H9 (cell line): ENCODE results near the gene NLRX1. TPM values are rescaled to one million over a fixed set of nuclear protein-coding genes. Genes with fewer than 3 reads are reported as not detected.

Source experiments
- DNase-seq: peaks from one replicate; pipeline ENCODE4 v3.0.0-alpha.2; 2017
- H2AFZ ChIP-seq: one replicate; pipeline ENCODE4 v1.6.1; 2013; ENCODE audit warnings: mild to moderate bottlenecking, low read length, control low read depth, moderate library complexity
- H2AK5ac ChIP-seq: 2 replicates; pipeline ENCODE4 v1.6.1; 2013; ENCODE audit warnings: low read length, control low read depth, mixed read lengths; ENCODE audit not compliant: insufficient read length
- H2BK120ac ChIP-seq: one replicate; pipeline ENCODE4 v1.6.1; 2013; ENCODE audit warnings: low read depth, mild to moderate bottlenecking, low read length, control low read depth, inconsistent platforms; ENCODE audit not compliant: poor library complexity, severe bottlenecking
- H2BK12ac ChIP-seq: 2 replicates; pipeline ENCODE4 v1.6.1; 2013; ENCODE audit warnings: low read length, control low read depth, mixed read lengths, low read depth; ENCODE audit not compliant: insufficient read length
- H2BK15ac ChIP-seq: 2 replicates; pipeline ENCODE4 v1.6.1; 2013; ENCODE audit warnings: low read depth, low read length, control low read depth
- H2BK20ac ChIP-seq: one replicate; pipeline ENCODE4 v1.6.1; 2013; ENCODE audit warnings: low read depth, mild to moderate bottlenecking, low read length, control low read depth, inconsistent platforms; ENCODE audit not compliant: poor library complexity, severe bottlenecking
- H2BK5ac ChIP-seq: 2 replicates; pipeline ENCODE4 v1.6.1; 2013; ENCODE audit warnings: low read length, control low read depth, mixed read lengths; ENCODE audit not compliant: insufficient read length
- H3K14ac ChIP-seq: 2 replicates; pipeline ENCODE4 v1.6.1; 2013; ENCODE audit warnings: low read length, control low read depth; ENCODE audit not compliant: insufficient read depth
- H3K18ac ChIP-seq: 2 replicates; pipeline ENCODE4 v1.6.1; 2013; ENCODE audit warnings: low read depth, mild to moderate bottlenecking, mixed read lengths, low read length, control low read depth; ENCODE audit not compliant: insufficient read length
- H3K23ac ChIP-seq: 2 replicates; pipeline ENCODE4 v1.6.1; 2013; ENCODE audit warnings: low read length, control low read depth, mixed read lengths, low read depth; ENCODE audit not compliant: insufficient read length
- H3K23me2 ChIP-seq: 2 replicates; pipeline ENCODE4 v1.6.1; 2013; ENCODE audit warnings: low read depth, mild to moderate bottlenecking, mixed read lengths, low read length, control low read depth; ENCODE audit not compliant: insufficient read length, poor library complexity, severe bottlenecking
- H3K27ac ChIP-seq: 2 replicates; pipeline ENCODE4 v1.5.1; 2013; ENCODE audit warnings: low read length, control low read depth, mixed read lengths, low read depth; ENCODE audit not compliant: insufficient read length
- H3K27me3 ChIP-seq: 2 replicates; pipeline ENCODE4 v1.6.1; 2013; ENCODE audit warnings: low read length, control low read depth, inconsistent platforms; ENCODE audit not compliant: insufficient read depth
- H3K4ac ChIP-seq: 2 replicates; pipeline ENCODE4 v1.6.1; 2013; ENCODE audit warnings: low read depth, mild to moderate bottlenecking, control low read depth, inconsistent platforms, low read length, moderate library complexity
- H3K4me1 ChIP-seq: 2 replicates; pipeline ENCODE4 v1.6.1; 2013; ENCODE audit warnings: low read length, control low read depth, inconsistent platforms; ENCODE audit not compliant: insufficient read depth
- H3K4me2 ChIP-seq: 2 replicates; pipeline ENCODE4 v1.6.1; 2013; ENCODE audit warnings: low read length, control low read depth, mixed read lengths; ENCODE audit not compliant: insufficient read length, insufficient read depth
- H3K56ac ChIP-seq: 2 replicates; pipeline ENCODE4 v1.6.1; 2013; ENCODE audit warnings: low read depth, mild to moderate bottlenecking, mixed read lengths, low read length, control low read depth; ENCODE audit not compliant: insufficient read length
- H3K79me1 ChIP-seq: 2 replicates; pipeline ENCODE4 v1.6.1; 2013; ENCODE audit warnings: low read depth, mild to moderate bottlenecking, moderate library complexity, low read length, control low read depth, inconsistent platforms; ENCODE audit not compliant: insufficient read depth, poor library complexity, severe bottlenecking
- H3K79me2 ChIP-seq: 2 replicates; pipeline ENCODE4 v1.6.1; 2013; ENCODE audit warnings: low read length, control low read depth, inconsistent platforms; ENCODE audit not compliant: insufficient read depth
- H3K9ac ChIP-seq: 2 replicates; pipeline ENCODE4 v1.6.1; 2013; ENCODE audit warnings: low read length, control low read depth, mixed read lengths; ENCODE audit not compliant: insufficient read length; ENCODE audit errors: extremely low read depth
- H3K9me3 ChIP-seq: one replicate; pipeline ENCODE4 v1.6.1; 2013; ENCODE audit warnings: low read depth, low read length, inconsistent platforms; ENCODE audit not compliant: control insufficient read depth
- H3T11ph ChIP-seq: one replicate; pipeline ENCODE4 v1.6.1; 2013; ENCODE audit warnings: mild to moderate bottlenecking, low read length, control low read depth, inconsistent platforms
- H4K20me1 ChIP-seq: one replicate; pipeline ENCODE4 v1.6.1; 2013; ENCODE audit not compliant: control insufficient read depth, insufficient read length, insufficient read depth
- H4K5ac ChIP-seq: 2 replicates; pipeline ENCODE4 v1.6.1; 2013; ENCODE audit warnings: low read depth, mild to moderate bottlenecking, mixed read lengths, low read length, control low read depth; ENCODE audit not compliant: insufficient read length
- H4K8ac ChIP-seq: replicated peaks from 2 replicates; pipeline ENCODE4 v1.6.1; 2013; ENCODE audit warnings: low read length, control low read depth, mixed read lengths, low read depth; ENCODE audit not compliant: insufficient read length
- H4K91ac ChIP-seq: 2 replicates; pipeline ENCODE4 v1.6.1; 2013; ENCODE audit warnings: low read depth, mild to moderate bottlenecking, moderate library complexity, mixed read lengths, low read length, control low read depth; ENCODE audit not compliant: insufficient read length
- H3K27ac Mint-ChIP-seq, 3 experiments: 2 replicates in 2 of 3; 3 replicates in 1 of 3; pipeline ENCODE4 v1.8.0; 2020 to 2021; ENCODE audit warnings: mixed read lengths in 3 of 3, mild to moderate bottlenecking in 1 of 3, moderate library complexity in 1 of 3
- H3K27me3 Mint-ChIP-seq: 2 replicates; pipeline ENCODE4 v1.8.0; 2021; ENCODE audit warnings: low read depth, mild to moderate bottlenecking, moderate library complexity, mixed read lengths
- H3K36me3 Mint-ChIP-seq, 3 experiments: 2 replicates in 2 of 3; 3 replicates in 1 of 3; pipeline ENCODE4 v1.8.0; 2020 to 2021; ENCODE audit warnings: low read depth in 3 of 3, mixed read lengths in 3 of 3; ENCODE audit not compliant: insufficient read depth in 1 of 3
- H3K4me1 Mint-ChIP-seq, 2 experiments: 2 replicates each; pipeline ENCODE4 v1.8.0; 2020; ENCODE audit warnings: mixed read lengths in 2 of 2
- H3K4me3 Mint-ChIP-seq, 2 experiments: 2 replicates in 1 of 2; 3 replicates in 1 of 2; pipeline ENCODE4 v1.8.0; 2020 to 2021; ENCODE audit warnings: mild to moderate bottlenecking in 2 of 2, mixed read lengths in 2 of 2, moderate library complexity in 1 of 2
- H3K9me3 Mint-ChIP-seq, 2 experiments: 2 replicates in 1 of 2; 3 replicates in 1 of 2; pipeline ENCODE4 v1.8.0; 2020; ENCODE audit warnings: mild to moderate bottlenecking in 2 of 2, mixed read lengths in 2 of 2, moderate library complexity in 1 of 2
- CTCF ChIP-seq: fragments of 200-600 bp; sonication (generic); conservative IDR thresholded peaks from 3 replicates; pipeline ENCODE4 v1.8.0; 2021; ENCODE audit warnings: antibody characterized with exemption, mild to moderate bottlenecking
- WGBS: extraction: QIAGEN DNeasy Blood & Tissue Kit; methylation state at CpG from one replicate; pipeline ENCODE4 v1.1.7; 2013; ENCODE audit warnings: missing lambda C conversion rate, low lambda C conversion rate, mixed read lengths; ENCODE audit not compliant: insufficient read length; ENCODE audit errors: extremely low coverage; 5-methylcytosine and 5-hydroxymethylcytosine counted together
- total RNA-seq: library from RNA; stranded (reverse); gene quantifications from 2 replicates; pipeline ENCODE4 v1.2.1, GENCODE V29; 2021

The NLRX1 gene
- total RNA-seq, 1 experiment from 2014 or later = 18.2 TPM

GRCh38 chr11:119179983-119180382 is 11.5 kb downstream of the NLRX1 start:
- Histone ChIP-seq H3K56ac (no peak overlapping the region), H4K20me1 (no peaks in the 10 kb centered on the region), H4K5ac (no peak overlapping the region), H3K9ac (no peak overlapping the region), H2AK5ac (no peak overlapping the region), H3K79me2 (no peaks in the 10 kb centered on the region), H3K4ac (no peak overlapping the region), H3K27me3 (no peaks in the 10 kb centered on the region), H3K23ac (no peak overlapping the region), H3K18ac (no peak overlapping the region), H2AFZ (no peak overlapping the region), H3K79me1 (no peaks in the 10 kb centered on the region), H2BK15ac (no peak overlapping the region), H3K9me3 (no peaks in the 10 kb centered on the region), H4K8ac (no peak overlapping the region), H3K27ac (no peak overlapping the region), H2BK5ac (no peak overlapping the region), H2BK12ac (no peak overlapping the region), H3K23me2 (no peaks in the 10 kb centered on the region), H3T11ph (no peak overlapping the region), H2BK20ac (no peak overlapping the region), H4K91ac (no peak overlapping the region), H2BK120ac (no peak overlapping the region), H3K4me2 (no peak overlapping the region), H3K4me1 (no peaks in the 10 kb centered on the region), H3K14ac (no peak overlapping the region; the same call in 1 of the 2 replicates)
- peaks cover 2% of the 10 kb centered on the region in 2 experiments; a peak in 1 of 4 replicates for H3K4me1 Mint-ChIP-seq
- H3K27ac Mint-ChIP-seq = 0 out of 7 replicates have a peak overlapping the region, but pooled peaks of 1 of the 3 experiments have one; percentile 73
- no peaks in the 10 kb centered on the region for H3K27me3 Mint-ChIP-seq
- TF ChIP-seq CTCF = no peak
- no peaks in the 10 kb centered on the region for H3K9me3 Mint-ChIP-seq
- no peak for DNase-seq
- peaks cover 3 to 21% (median 15%) of the 10 kb centered on the region in 3 experiments; a peak in 6 of 7 replicates for H3K36me3 Mint-ChIP-seq
- WGBS = no CpG with 5 or more reads among the region's 10 CpGs
- H3K4me3 Mint-ChIP-seq = no peak overlapping the region
